HT1080 (cell line): ENCODE results near the gene HS6ST3. TPM values are rescaled to one million over a fixed set of nuclear protein-coding genes. Genes with fewer than 3 reads are reported as not detected.
"Not testable (repeated sequence)": the region's sequence is repeated elsewhere in the genome, so short reads cannot be mapped to it uniquely, and the experiment has no call there.

ENCODE experiments used
- DNase-seq: peaks from one replicate; pipeline ENCODE4 v3.0.0-alpha.2; 2015; ENCODE audit warnings: low read depth
- total RNA-seq: library from RNA; depleted of rRNA; stranded (reverse); fragments of >200 nt; shearing (Covaris generic); gene quantifications from 2 replicates; pipeline ENCODE4 v1.2.3, GENCODE V29; 2014

Gene HS6ST3
- total RNA-seq, 1 experiment from 2014 or later, result 0.45 TPM

- DNase-seq, result no peak
These were observed 1.5 kb downstream of the HS6ST3 start for GRCh38 chr13:96091164-96092117.

- DNase-seq, result peak; percentile 17
These were observed 3.5 kb downstream of the HS6ST3 start for GRCh38 chr13:96093296-96094006.

GRCh38 chr13:96100457-96101220 is 10.7 kb downstream of the HS6ST3 start:
- DNase-seq, result no peak

- DNase-seq, result no peak
These were observed 14.6 kb downstream of the HS6ST3 start for GRCh38 chr13:96104516-96104915.

- not testable (repeated sequence) for DNase-seq
These were observed 18.2 kb downstream of the HS6ST3 start for GRCh38 chr13:96108072-96108471.

- peak; percentile 59 for DNase-seq
These were observed 19.2 kb downstream of the HS6ST3 start for GRCh38 chr13:96109125-96109524.

GRCh38 chr13:96112936-96113335 is 23.0 kb downstream of the HS6ST3 start:
- no peak for DNase-seq

- DNase-seq, result not testable (repeated sequence)
These were observed 25.5 kb downstream of the HS6ST3 start for GRCh38 chr13:96115368-96115767.

- no peak for DNase-seq
These were observed 30.0 kb downstream of the HS6ST3 start for GRCh38 chr13:96119921-96120320.

GRCh38 chr13:96130818-96131340 is 41.0 kb downstream of the HS6ST3 start:
- no peak for DNase-seq

GRCh38 chr13:96141032-96141431 is 51.1 kb downstream of the HS6ST3 start:
- no peak for DNase-seq

GRCh38 chr13:96159725-96160124 is 69.8 kb downstream of the HS6ST3 start:
- no peak for DNase-seq

GRCh38 chr13:96161141-96161540 is 71.2 kb downstream of the HS6ST3 start:
- no peak for DNase-seq

GRCh38 chr13:96165840-96166239 is 75.9 kb downstream of the HS6ST3 start:
- DNase-seq, result no peak

- no peak for DNase-seq
These were observed 82.2 kb downstream of the HS6ST3 start for GRCh38 chr13:96172066-96172465.

GRCh38 chr13:96178759-96179158 is 88.9 kb downstream of the HS6ST3 start:
- DNase-seq, result no peak

- DNase-seq, result no peak
These were observed 89.4 kb downstream of the HS6ST3 start for GRCh38 chr13:96179309-96179708.

- no peak for DNase-seq
These were observed 92.0 kb downstream of the HS6ST3 start for GRCh38 chr13:96181911-96182310.

GRCh38 chr13:96185818-96186217 is 95.9 kb downstream of the HS6ST3 start:
- DNase-seq, result no peak

GRCh38 chr13:96191367-96191766 is 101.5 kb downstream of the HS6ST3 start:
- no peak for DNase-seq

GRCh38 chr13:96193728-96194310 is 103.9 kb downstream of the HS6ST3 start:
- no peak for DNase-seq
